Fibroblast of skin of right quadriceps (primary cell): Measurements from ENCODE around the gene ALOX15.
A peak's percentile ranks its signal among the peaks of the same experiment; 100 is the strongest.
"Not testable (repeated sequence)": the region's sequence is repeated elsewhere in the genome, so short reads cannot be mapped to it uniquely, and the experiment has no call there.

Experiments
- DNase-seq: peaks from one replicate; pipeline ENCODE4 v3.0.0-alpha.2; 2013

Gene ALOX15

DNA sequence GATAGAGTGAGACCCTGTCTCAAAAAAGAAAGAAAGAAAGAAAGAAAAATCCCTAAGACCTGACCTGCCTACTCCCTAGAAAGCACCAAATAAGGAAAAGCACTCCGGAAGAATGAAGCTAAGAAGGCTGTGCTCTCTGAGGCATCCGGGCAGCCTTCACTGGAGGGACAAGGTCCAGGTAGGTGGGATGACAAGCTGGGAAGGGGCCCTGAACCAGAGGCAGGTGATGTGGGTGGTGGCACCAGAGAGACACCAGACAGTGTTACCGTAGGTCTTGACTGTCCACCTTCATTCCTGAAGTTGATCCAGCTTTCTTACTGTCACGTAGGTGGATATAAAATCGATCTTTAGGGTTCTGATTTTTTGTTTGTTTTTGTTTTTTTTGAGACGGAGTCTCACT, 30.8 kb downstream of the ALOX15 start:
- no peak for DNase-seq

DNA sequence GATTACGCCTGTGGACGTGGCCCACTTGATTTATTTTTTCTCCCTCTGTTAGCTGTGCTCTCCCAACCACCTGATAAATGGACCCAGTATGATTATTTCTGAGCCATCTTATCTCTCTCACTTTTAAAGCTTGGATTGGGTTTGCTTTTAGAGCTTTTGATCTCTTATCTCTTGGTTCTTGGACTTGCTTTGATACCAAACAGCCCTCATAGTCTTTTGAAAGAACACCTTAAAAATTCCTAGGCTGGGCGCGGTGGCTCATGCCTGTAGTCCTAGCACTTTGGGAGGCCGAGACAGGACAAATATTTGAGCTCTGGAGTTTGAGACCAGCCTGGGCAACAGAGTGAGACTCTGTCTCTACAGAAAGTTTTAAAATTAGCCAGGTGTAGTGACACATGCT, 31.3 kb downstream of the ALOX15 start:
- no peak for DNase-seq

DNA sequence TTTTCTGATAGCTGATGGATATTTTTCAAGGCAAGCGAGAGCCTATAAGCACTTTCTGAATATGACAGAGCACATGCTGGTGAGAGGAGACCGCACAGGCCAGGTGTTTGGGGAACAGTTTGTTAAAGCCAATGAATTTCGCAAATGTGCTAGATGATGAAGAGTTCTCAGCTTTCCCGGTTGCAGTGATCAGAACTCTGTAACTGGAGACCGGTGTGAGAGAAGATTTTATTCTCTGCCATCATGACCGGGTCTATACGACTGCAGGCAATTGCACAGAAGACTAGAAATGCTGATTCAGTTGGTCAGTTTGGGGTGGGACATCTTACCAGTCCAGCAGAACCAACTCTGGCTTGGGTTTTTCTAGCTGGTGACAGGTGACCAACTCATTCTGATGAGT, 31.7 kb downstream of the ALOX15 start:
- no peak for DNase-seq

DNA sequence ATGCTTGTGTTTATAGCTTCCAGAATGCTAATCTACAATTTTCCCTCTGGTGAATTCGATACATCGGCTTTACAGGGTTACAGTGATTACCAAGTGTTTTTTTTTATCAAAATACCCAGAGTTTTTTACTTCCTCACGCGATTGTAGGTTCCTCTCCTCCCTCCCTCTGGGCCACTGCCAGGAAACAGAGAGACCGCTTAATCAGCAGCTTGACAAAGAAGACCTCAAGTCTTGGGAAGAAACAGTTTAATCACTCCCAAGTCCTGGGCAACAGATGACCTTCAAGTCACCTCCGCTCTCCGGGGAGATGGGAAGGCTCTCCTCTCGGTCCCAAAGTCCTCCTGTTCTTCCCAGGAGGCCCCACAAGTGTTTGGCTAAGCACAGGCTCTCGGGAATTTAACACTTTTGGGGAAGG, 33.7 kb downstream of the ALOX15 start:
- peak; percentile 66 for DNase-seq

DNA sequence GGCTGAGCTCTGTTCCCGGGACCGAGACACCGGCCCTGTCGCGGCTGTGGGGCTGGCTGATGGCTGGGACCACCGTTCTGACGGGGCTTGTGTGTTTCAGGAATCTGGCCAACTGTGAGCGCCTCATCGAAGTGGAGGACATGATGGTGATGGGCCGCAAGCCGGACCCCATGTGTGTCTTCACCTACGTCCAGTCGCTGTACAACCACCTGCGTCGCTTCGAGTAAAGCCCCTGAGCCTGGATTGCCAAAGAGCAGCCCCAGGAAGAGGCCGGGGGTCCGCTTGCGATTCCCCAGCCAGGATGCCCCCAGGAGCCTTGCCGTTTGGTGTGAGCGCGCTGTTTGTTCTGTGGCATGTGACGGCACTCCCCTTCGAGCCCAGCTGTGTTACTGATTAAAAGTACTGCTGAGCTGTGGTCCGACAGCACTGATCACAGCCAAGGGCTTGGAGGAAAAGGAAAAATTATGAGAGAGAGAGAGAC, 34.2 kb downstream of the ALOX15 start:
- DNase-seq, result no peak

DNA sequence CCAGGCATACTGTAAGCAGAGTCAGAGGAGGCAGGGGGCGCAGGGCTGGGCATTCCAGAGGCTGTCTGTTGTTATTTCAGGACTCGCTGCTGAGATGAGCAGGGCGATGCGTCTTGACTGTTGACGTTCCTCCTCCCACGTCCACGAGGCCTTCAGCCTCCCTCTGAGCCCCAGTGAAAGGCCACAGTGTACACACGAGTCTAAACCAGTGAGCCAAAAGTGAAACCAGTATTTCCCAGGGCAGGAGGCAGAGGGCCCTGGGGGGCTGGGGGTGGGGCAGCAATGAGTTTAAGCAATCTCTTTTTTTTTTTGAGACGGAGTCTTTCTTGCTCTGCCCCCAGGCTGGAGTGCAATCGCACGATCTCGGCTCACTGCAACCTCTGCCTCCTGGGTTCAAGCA, 35.7 kb downstream of the ALOX15 start:
- no peak for DNase-seq

DNA sequence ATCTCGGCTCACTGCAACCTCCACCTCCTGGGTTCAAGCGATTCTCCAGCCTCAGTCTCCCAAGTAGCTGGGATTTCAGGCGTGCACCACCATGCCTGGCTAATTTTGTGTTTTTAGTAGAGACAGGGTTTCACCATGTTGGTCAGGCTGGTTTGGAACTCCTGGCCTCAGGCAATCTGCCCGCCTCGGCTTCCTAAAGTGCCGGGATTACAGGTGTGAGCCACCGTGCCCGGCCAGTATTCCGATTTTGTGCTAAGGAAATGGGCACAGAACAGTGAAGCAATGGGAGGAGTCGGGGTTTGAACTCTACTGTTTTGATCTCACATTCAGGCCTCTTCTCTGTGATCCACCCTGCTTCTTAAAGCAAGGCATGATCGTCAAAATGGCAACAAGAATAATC, 36.7 kb downstream of the ALOX15 start:
- DNase-seq, result not testable (repeated sequence)

DNA sequence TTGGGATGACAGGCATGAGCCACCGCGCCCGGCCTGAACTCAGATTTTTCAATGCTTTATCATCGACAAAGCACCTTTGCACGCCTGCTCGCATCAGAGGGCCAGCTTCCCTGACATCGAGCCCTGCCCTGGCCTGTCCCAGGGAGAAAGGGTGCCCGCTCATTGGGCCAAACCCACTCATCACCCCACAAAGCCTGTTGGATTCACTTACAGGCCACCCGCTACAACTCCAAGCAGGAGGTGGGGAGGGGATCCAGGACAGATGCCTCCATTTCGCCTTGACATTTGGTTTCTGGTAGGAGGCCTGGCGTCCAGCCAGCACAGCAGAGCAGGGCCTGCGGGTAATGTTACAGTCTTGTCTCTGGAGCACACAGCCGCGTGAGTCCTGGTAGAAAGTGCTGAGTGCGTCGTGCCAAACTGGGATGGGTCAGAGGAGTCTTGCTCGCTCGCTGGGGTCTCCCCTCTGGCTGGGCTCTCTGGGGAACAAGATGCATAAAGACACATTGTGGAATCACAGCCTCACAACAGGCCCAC, 37.3 kb downstream of the ALOX15 start:
- peak; percentile 71 for DNase-seq

DNA sequence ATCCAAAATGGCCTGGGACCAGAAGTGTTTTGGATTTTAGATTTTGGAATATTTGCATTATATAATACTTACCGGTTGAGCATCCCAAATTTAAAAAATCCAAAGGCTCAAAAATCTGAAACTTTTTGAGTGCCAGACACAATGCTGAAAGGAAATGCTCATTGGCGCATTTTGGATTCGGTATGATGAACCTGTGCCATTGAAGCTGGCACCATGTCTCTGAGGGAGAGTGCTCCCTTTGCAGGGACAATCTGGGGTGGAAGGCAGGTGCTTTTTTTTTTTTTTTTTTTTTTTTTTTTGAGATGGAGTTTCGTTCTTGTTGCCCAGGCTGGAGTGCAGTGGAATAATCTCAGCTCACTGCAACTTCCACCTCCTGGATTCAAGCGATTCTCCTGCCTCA, 39.4 kb downstream of the ALOX15 start:
- no peak for DNase-seq

DNA sequence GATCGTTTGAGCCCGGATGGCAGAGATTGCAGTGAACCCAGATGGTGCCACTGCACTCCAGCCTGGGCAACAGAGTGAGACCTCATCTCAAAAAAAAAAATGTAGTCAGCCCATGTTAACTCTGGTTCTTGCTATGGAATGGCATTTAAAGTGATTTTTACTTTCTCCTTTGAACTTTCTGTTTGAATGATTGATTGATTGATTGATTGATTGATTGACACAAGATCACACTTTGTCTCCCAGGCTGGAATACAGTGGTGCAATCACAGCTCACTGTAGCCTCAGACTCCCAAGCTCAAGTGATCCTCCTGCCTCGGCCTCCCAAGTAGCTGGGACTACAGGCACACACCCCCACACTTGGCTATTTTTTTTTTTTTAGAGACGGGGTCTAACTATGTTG, 40.2 kb downstream of the ALOX15 start:
- DNase-seq, result no peak

DNA sequence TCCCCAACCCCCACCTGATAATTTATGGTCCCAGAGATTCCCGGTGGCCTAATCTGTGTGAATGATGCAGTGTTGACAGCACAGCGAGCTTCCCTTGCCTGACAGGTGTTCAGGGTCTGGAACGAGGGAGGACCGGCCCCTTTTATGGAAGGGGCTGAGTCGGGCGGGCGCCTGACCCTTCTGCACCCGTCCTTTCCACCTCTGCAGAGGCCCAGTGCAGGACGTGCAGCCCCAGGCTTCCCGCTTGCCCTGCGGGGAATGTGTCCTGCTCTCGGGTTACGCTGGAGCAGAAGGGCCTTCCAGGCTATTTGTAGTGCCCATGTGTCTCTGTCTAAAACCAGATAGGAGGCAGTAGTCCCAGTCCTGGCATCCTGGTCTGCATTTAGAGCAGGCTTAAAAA, 40.9 kb downstream of the ALOX15 start:
- DNase-seq, result no peak

DNA sequence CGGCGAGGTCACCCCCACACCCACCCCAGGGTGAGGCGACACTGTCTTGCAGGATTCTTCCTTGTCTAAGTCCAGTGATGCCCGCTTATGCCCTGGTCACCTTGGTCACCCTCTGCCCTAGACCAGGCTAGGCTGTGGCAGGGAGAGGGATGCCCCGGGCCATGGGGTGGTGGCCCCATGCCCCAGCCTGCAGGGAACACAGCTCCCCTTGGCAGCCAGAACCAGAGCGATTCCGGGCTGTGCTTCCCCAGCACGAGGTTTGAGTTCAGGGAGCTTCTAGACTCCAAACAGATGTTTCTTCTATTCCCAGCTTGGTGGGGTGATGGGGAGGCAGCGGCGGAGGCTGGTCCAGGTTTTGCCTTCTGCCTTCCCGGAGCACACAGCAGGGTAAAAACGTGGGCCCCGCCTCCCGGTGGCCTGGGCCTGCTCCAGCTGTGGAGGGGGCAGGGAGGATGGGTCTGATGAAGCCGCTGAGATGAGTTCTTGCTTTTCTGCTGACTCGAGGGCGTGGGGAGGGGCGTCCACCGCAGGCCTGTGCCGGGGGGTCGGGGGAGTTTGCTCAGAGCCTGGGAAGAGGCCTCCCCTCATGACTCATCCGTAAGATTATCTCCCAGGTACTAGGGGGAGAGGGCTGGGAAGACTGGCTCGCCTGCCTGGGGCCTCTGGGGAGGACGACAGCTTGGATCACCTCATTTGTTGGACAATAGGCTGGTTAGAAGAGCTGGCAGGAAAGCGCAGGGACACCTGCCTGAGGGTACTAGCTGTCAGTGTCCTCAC, 41.8 kb downstream of the ALOX15 start:
- DNase-seq, result peak; percentile 70

DNA sequence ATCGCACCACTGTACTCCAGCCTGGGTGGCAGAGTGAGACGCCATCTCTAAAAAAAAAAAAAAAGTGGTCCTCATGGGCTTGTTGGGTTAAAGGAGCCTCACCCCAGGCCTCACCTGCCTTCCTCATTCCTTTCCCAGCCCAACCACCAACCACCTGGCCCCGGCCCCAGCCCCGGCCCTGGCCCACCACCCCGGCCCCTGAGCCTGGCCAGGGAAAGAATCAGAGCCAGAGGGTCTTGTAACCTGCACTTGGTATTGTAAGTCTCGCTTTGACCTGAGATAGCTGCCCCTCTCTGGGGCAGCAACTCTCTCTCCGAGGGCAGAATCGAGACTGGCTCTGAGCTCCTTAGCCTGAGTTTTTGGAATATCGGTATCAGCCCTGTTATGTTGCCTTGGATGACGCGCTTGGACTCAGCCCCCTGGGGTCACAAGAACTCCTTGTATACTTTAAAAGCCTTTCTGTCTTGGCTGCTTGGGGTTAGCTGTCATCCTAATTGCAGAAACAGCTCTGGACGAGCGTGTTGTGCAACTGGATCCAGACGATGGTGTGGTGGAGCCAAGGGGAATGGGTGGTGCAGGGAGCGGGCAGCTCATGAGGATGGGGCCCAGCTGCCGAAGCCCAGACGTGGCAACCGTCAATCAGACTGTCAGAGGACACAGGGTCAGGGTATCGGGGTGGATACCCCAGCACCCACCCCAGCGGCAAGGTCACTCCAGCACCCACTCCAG, 42.5 kb downstream of the ALOX15 start:
- DNase-seq, result peak; percentile 37

DNA sequence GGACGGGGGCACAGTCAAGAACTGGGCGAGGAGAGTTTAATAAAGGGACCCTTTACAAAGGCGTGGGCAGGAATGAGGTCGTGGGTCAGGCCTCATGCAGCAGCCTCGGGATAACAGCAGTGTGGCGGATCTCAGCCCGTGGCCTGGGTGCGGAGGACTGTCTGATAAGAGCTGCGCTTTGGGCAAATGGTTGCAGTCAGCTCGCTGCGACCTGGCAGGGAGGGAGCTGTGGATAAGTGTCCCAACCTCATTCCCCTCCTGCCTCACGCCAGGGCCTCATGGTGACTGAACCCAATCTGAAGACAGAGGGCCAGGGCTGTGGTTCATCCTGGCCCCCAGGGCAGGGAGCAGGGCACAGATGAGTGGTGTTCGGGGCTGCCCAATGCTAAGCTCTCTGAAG, 43.5 kb downstream of the ALOX15 start:
- DNase-seq, result no peak

DNA sequence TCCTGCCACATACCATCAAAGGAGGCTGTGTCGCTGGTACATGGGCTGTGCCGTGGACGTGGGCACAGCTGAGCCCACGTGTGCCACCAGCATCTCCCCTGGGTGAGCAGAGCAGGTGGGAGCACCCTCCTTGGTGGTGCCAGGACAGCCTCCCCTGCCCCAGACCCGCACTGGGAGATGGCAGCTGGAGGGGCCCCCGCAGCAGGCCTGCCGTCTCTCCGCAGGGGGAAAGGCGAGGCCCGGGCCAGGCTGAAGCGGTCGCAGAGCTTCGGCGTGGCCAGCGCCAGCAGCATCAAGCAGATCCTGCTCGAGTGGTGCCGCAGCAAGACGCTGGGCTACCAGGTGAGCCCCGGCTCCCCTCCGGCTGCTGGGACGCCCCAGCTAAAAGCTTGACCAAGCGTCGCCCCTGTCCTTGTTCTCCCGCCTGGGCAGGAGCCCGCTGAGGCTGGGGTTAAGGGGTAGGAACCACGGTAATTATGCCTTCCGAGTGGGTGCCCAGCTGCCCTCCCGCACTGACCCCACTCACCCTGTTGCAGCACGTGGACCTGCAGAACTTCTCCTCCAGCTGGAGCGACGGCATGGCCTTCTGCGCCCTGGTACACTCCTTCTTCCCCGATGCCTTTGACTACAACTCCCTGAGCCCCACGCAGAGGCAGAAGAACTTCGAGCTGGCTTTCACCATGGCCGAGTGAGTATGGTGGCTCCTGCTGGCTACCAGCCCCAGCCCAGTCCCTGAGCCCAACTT, 44.7 kb downstream of the ALOX15 start:
- no peak for DNase-seq

DNA sequence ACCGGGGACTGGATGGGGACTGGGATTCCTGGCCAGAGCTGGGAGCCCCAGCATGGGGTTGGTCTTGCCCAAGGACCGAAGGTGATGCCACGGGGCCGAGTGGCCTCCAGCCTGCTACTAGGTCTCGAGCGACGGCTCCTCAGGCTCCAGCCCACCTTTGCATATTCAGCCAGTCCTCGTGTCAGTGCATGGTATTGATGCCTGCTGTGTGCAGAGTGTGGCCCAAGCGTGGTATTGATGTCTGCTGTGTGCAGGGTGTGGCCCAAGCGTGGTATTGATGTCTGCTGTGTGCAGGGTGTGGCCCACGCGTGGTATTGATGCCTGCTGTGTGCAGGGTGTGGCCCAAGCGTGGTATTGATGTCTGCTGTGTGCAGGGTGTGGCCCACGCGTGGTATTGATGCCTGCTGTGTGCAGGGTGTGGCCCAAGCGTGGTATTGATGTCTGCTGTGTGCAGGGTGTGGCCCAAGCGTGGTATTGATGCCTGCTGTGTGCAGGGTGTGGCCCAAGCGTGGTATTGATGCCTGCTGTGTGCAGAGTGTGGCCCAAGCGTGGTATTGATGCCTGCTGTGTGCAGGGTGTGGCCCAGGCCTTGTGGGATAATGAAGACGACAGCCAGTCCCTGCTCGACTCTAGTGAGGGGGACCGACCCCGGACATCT, 45.7 kb downstream of the ALOX15 start:
- DNase-seq, result not testable (repeated sequence)

DNA sequence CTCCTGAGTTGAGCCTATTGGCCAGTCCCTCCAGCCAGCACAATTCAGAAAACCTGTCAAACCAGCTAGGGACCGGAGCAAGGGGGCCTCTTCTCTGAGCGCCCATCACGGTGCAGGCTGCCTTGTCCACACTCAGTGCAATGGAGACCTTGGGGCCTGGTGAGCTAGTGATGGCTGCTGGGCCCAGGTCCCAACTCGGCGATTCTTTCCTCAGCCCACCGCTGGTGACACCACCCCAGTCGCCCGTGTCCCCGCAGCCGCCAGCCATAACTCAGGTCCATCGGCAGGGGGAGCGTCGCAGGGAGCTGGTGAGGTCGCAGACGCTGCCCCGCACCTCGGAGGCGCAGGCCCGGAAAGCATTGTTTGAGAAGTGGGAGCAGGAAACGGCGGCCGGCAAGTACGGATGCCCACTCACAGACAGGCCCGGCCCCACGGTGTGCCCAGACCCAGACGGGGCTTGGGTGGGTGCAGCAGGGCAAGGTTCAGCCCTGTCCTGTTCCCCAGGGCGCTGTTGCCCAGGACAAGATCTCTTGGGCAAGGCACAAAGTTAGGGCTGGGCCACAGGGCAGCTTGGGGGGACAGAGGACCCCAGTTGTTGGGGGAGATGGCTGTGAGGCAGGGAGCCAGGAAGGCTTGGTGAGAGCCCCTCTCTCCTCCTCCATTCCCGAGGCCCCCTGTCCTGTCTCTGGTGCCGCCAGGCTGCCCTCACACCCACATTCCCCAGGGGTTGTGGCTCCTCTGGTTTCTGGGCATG, 46.4 kb downstream of the ALOX15 start:
- no peak for DNase-seq

DNA sequence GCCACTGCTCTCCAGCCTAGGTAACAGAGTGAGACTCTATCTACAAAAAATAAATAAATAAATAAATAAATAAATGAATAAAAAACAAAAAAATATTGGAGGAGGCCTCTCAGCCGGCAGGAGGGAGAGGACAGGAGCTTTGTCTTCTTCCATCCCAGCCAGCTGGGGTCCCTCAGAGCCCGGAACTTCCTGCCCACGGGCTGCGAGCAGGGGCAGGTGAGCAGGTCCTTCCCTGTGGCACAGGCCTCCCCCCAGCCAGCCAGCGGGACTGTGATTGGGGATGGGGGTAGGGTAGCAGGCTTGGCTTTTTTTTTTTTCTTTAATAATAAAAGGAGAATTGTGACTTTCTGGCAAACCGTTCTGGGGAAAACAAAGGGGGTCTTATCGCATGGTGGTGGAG, 47.1 kb downstream of the ALOX15 start:
- DNase-seq, result no peak

DNA sequence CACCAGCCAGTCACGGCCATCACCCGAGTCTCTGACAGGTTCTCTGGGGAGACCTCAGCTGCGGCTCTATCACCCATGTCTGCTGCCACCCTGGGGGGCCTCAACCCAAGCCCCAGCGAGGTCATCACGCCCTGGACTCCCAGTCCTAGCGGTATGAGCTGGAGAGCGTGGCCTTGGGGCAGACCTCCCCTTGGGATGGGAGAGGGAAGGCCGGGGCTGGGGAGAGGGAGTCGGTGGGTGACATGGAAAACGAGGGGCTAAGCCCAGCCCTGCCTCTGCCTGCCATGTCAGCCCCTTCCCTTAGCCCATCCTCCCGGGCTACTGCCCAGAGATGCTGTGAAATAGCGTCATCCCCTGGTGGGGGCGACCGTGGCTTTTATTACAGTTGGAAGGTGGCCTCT, 48.5 kb downstream of the ALOX15 start:
- no peak for DNase-seq

DNA sequence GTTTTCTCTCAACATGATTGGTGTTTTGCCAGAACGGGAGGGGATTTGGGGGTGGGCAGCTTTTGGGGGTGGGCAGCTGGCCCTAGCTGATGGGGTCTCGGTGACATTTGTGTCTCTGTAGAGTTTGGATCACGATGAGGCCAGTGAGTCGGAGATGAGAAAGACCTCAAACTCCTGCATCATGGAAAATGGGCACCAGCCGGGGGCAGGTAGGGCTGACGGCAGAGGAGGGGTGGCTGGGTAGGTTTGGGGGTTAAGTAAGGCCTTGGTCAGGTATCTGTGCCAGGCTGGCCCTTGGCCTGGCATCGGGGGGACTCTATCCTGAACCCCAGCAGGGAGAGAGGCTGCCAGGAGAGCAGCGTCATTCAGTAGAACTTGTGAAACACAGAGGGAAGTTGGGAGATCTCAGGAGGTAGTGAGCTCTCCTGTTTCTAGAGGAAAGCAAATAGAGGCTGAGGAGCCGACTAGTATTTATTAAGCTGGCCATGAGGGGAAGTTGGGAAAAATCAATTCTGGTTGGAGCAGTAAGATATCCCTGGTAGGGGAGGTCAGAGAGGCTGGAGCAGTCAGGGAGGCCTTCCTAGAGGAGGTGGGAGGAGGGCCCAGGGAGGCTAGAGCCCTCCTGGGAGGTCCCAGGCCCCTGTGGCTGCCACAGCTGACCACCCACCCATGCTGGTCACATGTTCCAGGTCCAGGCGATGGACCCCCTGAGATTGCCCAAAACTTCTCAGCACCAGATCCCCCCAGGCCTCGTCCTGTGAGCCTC, 49.1 kb downstream of the ALOX15 start:
- no peak for DNase-seq

DNA sequence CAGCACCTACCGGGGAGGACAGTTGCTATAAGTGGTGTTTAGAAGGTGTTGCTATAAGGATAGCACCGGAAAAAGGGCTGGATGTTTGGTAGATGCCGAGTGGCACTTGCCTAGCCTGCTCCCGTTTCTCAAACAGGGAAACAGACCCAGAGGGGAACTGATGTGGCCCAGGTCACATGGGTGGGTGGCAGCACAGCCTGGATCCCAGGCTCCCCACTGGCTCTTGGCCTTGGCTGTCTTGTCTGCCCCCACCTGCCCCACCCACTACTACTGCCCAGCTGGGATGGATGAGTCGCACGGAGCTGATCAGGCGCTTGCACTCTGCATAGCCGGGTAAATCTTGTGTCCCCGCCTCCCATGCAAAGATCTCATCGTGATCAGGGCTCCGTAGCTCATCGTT, 49.9 kb downstream of the ALOX15 start:
- no peak for DNase-seq
